HG03159 (cell line): ENCODE data around the gene ATRNL1.

ENCODE experiments used
- ATAC-seq: cut with Tn5 transposase; IDR thresholded peaks from one replicate; pipeline ENCODE4 v1.9.1; 2021; ENCODE audit warnings: mild to moderate bottlenecking, moderate library complexity; ENCODE audit not compliant: unreplicated experiment

ATRNL1 gene, protein sequence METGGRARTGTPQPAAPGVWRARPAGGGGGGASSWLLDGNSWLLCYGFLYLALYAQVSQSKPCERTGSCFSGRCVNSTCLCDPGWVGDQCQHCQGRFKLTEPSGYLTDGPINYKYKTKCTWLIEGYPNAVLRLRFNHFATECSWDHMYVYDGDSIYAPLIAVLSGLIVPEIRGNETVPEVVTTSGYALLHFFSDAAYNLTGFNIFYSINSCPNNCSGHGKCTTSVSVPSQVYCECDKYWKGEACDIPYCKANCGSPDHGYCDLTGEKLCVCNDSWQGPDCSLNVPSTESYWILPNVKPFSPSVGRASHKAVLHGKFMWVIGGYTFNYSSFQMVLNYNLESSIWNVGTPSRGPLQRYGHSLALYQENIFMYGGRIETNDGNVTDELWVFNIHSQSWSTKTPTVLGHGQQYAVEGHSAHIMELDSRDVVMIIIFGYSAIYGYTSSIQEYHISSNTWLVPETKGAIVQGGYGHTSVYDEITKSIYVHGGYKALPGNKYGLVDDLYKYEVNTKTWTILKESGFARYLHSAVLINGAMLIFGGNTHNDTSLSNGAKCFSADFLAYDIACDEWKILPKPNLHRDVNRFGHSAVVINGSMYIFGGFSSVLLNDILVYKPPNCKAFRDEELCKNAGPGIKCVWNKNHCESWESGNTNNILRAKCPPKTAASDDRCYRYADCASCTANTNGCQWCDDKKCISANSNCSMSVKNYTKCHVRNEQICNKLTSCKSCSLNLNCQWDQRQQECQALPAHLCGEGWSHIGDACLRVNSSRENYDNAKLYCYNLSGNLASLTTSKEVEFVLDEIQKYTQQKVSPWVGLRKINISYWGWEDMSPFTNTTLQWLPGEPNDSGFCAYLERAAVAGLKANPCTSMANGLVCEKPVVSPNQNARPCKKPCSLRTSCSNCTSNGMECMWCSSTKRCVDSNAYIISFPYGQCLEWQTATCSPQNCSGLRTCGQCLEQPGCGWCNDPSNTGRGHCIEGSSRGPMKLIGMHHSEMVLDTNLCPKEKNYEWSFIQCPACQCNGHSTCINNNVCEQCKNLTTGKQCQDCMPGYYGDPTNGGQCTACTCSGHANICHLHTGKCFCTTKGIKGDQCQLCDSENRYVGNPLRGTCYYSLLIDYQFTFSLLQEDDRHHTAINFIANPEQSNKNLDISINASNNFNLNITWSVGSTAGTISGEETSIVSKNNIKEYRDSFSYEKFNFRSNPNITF (N-terminal part only)

DNA sequence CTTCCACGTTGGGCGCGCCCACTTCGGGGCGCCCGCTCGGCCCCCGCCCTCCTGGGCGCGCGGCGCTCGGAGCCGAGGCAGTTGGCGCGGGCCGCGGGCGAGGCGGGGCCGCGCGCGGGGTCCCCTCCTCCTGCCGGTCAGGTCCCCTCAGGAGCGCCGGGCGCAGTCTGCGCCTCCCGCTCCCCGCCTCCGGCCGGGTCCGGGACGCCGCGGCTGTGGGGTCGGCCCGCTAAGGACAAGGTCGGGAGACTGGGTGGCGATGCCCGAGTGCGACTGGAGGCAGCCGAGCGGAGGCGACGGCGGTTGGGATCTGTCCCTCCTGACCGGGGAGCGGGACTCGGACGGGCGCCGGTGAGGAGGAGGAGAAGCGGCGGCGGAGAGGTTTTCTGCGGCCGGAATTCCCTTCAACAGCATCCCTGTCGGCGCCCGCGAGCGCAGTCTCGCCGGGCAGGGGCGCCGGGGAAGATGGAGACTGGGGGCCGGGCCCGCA lies at the start of gene ATRNL1:
Gene ATRNL1, plus strand, starts transcription at position 80 of the 490 bp plus-strand sequence. Its CDS starts 386 bp downstream, at position 466.
- peak; percentile 71 for ATAC-seq

DNA sequence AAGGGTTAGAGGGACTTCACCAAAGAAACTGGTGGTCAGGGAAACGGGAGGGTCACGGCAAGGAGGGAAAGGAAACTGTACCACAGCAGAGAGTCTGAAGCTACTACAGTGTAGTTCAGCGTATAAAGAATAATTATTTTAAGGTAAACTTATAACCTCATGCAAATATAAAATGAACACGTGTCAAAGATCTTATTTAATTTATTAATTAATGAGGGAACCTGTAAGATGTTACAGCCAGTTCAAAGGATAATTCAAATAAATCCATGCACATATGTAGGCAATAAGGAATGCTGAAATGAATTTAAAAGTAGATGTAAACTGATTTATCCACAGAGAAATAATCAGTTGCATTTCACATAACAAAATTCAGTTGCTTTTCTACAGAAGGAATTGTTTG lies 49.4 kb upstream of the ATRNL1 start:
- ATAC-seq = no peak

DNA sequence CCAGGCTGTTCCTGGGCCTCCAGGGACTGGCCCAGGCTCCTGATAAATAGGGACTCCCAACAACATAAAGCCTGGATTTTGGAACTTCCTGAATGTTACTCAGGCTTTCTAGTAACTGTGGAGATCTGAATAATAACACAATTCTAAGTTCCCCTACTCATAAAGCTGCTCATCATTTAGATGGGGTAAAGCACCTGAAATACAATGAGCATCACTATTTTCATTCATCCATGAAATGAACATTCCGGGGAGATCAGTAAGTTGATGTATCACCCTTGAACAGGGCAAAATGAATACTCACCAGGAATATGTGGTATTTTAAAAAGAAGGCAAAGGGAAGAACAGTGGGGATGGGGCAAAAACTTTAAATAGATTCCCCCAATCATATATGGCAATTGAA lies 48.3 kb upstream of the ATRNL1 start:
- no peak for ATAC-seq

DNA sequence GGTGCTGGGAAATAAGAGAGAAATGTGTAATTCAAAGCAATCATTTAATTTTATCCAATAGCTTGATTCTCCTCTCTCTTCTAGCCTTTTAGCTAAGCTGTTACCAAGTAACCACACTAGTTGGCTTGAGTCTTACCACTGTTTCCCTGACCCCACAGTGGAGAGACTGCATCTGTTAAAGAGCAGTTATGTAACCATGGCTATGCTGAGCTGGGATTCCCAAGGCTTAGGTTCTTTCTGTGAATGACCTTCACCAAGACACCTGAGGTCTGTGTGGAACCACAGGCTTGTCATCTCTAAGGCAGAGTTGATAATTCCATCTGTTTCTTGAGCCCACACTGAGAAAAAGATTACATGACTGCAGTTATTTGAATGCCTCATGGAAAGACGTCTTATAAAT lies 47.7 kb upstream of the ATRNL1 start:
- ATAC-seq = no peak

DNA sequence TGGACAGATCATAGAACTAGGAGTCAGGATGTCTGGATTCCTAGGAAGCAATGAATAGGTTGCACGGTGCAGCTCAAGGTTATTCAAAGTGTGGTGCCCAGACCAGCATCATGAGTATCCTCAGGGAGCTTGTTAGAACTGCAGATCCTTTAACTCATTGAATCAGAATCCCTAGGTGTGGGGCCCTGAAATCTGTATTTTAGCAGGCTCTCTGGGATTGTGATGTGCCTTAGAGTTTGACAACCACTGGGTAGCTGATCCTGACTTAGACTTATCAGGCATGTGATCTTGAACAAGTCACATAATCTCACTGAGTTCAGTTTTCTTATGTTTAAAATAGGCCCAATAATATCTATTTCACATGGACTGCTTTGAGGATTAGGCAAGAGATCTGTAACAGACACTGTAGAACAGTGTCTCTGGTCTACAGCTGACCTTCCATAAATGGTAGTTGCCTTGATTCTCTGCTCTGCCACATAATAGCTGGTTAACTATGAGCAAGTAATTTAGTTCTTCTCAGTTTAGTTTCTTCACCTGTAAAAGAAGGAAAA lies 46.4 kb upstream of the ATRNL1 start:
- ATAC-seq = no peak

DNA sequence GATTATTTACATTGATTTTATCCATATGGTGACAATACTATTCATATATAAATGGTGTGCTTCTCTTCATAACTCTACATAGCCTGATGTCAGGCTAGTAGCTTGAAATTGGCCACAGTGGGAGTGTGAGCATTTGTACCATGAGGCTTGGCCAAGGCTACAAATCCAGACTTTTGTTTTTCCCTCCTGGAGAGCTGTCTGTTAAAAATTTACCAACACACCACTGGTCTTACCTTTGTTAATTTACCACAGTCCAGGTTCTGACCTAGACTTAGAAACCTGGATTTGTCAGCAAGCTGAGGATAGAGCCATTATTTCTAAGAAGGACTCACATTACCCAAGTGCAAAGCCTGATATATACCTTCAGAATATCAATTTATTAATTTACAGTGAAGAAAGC lies 45.5 kb upstream of the ATRNL1 start:
- no peak for ATAC-seq

DNA sequence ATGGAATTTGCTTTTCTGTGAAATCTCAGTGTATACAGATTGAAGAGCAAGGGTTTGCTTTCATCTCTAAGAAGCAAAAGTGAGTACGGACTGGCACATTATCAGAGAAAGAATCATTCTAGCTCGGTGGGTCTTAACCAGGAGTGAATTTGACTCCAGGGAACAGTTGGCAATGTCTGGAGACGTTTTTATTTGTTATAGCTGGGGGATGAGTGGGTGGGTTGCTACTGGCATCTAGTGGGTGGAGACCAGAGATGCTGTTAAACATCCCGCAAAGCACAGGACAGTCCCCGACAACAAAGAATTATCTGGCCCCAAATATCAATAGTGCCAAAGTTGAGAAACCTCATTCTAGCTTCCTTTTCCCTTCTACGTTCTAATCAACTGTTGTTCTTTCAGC lies 43.8 kb upstream of the ATRNL1 start:
- no peak for ATAC-seq

DNA sequence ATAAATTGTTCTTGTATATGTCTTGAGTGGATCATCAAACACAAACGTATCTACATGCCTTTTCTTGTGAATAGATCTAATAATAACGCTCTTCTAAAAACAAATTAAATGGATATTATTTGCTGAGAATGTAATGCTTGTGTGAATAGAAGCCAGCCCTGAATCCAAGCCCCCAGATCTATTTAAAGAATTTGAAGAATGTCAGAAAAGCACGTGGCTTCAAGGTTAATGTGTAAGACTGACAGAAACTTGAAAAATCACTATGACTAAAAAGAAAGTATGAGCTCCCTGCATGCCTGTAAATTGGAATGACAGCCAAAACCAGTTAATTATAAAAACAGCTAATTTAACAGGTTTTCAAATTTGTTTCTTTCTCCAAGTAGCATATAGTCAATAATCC lies 43.2 kb upstream of the ATRNL1 start:
- ATAC-seq = no peak

DNA sequence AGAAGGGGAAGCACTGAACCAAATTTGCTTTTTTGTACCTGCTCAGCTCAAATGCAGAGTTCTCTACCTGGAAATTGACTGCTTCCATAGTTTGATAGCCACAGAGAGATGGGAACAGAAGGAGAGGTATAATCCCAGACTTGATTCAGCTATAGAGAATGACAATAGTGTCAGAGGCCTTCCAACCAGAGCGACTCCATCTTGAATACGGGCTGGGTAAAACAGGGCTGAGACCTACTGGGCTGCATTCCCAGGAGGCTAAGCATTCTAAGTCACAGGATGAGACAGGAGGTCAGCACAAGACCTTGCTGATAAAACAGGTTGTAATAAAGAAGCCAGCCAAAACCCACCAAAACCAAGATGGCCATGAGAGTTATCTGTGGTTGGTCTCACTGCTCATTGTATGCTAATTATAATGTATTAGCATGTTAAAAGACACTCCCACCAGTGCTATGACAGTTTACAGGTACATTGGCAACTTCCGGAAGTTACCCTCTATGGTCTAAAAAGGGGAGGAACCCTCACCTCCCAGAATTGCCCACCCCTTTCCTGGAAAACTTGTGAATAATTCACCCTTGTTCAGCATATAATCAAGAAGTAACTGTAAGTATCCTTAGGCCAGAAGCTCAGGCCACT lies 42.7 kb upstream of the ATRNL1 start:
- no peak for ATAC-seq

DNA sequence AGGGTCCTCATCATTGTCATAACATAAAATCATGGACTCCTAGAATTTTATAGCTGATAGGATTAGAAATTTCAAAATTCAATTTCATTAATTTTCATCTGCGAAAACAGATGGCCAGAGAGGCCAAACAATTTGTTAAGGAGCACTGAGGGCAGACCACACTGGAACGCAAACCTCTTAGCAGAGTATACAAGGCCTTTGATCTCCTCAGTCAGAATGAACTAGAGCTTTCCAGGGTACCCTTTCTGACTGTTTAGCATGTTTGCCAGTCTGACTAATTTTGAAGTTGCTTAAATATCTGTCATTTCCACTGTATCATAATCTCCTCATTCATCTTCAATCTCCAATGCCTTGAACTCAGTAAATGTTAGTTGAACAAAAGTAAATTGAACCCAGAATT lies 41.9 kb upstream of the ATRNL1 start:
- no peak for ATAC-seq

DNA sequence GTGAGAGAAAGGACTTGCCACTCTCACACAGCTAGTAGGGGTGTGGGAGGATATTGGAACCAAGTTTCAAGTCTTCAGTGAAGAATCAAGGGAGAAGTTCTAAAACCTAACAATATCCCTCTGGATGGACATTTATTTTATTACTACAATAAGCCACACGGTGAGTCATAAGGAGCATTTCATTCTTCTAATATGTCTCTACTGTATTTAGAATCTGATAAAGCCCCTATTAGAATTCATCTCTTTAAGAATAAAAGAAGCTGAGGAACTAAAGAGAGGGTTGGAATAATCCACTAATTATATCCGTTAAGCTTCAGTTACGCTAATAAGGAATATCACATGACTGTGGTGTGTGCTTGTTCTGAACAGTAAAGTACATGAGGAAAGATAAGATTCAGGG lies 40.9 kb upstream of the ATRNL1 start:
- ATAC-seq = no peak

DNA sequence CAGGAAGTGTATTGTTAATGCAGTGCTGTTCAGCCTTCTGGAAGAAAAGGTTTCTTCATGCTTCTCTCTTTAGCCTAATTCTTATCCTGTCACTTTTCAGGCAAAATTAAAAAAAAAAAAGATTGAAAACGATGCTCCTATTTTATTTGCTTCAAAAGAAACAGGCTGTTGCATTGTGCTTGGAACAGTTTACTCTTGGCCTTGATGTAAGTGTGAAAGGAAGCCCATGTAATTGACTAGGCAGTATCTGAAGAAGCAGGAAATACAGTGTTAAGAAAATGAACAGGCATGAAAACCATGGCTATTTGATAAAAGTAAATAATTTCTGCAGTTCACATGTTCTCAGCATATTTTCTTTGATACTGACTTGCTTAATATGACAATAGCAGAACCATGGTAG lies 40.4 kb upstream of the ATRNL1 start:
- ATAC-seq = no peak

DNA sequence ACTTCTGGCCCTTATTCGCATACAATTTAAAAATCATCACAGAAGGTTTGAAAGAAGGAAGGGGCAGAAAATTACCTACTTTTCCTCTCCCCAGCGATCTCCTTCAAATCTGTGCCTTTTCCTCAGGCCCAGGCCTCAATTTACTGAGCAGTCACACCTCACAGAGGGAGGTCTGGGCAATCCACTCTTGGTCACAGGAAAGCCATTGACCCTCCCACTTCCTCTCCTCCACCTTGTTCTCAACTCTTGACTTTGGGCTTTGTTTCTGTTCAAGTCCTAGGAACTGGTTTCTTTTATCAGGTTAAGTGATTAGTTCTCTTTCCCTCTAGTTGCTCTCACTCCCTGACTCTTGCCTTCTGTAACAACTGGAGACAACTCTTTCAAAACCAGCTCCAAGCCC lies 37.0 kb upstream of the ATRNL1 start:
- no peak for ATAC-seq

DNA sequence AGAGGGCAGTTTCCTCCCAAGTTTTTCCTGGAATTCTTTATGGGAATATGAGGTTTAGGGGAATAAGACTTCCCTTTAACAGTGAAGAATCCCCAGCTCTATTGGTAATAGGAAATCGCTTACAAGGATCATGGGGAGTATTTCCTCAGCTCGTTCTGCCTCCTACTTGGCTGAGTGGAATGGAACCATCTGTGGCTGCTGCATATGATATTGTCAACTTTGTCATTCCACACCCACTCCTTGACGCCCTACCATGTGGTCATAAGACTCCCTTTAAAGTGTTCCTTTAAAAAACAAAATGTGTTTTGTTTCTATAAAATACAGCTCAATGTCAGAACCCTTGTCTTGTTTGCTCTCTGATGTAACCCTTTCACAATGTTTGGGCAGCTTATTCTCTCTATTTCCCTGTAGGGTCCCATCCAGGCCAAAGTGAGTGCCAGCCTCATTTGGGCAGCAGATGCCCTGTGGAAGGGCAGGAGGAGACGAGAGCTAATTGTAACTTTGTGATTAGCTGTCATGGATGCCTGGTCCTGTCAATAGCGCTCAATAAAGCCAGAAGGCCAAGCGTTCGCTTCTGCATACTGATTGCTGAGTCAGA lies 33.8 kb upstream of the ATRNL1 start:
- ATAC-seq = no peak

DNA sequence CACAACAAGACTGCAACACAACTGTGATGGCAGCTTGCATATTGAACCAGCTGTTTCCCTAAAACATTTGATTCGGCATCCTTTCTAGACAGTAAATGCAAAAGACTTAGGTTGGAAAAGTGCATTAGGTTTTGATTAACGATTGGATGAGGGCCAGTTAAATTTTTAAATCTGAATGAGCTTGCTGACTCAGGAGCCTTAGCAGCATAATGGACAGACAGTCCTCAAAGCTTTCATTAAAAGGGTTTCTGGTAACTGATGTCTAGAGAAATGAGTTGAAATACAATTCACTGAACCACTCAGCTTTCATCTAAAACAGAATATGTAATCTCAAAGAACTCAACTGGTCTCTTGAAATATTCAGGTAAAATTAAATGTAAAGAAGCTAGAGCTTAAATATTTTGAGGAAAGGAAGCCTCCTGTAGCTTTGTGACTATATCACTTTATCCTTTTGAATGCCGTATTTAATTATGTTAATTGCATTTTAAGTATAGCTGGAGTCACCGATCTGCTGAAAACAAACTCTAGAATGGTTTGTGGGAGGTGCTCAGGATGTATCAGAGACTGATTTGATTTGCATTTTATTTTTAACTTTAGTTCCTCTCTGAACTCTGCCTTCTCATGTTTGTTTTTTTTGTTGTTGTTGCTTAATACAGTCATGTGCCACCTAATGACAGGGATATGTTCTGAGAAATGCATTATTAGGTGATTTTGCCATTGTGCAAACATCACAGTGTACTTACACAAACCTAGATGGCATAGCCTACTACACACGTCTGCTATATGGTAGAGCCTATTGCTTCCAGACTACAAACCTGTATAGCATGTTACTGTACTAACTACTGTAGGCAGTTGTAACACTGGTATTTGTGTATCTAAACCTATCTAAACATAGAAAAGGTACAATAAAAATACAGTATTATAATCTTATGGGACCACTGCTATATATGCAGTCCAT lies 29.2 kb upstream of the ATRNL1 start:
- no peak for ATAC-seq

DNA sequence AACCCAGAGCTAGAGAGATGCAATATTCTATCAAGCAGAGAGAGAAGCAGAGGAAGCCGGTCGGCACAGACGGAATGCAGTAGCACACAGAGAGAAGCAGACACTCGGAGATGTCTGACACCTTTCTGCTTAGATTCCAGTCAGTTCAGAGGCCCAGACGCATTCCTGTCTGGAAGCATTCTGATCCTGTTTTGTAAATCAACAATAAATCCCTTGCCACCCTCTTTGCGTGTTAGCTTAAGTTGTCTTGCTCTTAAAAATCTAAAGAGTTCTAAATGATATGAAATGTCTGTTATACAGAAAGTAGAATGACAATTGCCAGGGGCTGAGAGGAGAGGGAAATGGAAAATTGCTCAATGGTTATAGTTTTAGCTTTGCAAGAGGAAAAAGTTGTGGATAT lies 27.4 kb upstream of the ATRNL1 start:
- ATAC-seq = no peak

DNA sequence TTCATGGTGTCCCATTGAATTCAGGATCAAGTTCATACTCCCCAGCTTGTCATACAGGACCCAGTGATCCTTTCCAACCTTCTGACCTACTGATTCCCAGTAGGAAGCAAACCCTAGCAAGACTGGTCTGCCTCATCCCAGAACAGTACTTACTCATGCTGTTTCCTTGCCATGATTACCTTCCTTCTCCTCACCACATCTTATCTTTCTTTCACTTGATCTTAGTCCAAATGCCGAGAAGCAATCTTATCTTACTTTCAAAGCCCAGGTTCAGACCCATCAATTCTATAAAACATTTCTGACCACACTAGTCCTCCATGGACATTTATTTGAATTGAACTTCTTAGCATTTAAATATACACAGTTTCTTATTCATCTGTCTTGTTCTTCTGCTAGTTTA lies 26.6 kb upstream of the ATRNL1 start:
- no peak for ATAC-seq

DNA sequence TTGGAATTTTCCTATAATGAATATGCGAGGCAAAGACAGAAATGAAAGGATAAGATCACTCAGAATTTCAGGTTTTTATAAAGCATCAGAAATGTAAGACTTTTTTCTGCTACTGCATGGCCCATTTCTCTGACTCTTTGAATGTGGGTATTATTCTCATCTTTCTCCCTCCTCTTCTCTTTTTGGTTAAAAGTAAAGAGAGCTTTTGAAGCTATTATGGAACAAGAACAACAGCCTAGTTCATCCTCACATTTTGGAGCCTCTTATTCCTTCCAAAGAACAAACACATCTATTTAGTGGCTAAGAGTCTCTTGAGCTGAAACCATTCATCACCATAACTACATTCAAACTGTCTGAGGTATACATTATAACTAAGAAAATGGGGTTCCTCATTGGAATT lies 19.4 kb upstream of the ATRNL1 start:
- no peak for ATAC-seq

DNA sequence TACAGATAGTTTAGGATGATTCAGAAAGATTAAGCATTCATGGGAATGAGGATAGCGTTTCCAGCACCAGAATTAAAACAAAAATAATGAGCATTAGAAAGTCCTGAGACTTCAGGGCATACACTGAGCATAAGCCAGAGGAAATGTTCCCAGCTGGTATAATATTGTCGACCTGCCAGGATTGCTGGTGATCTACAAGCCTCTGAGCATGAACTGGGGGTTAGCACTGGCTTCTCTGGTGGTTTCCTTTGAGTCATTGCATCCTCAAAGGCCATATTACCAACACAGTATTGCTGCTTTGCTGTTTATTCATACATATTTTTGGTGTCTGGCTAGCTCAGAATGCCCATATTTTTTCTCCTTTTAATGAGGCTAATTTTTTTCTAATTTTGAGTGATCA lies 10.7 kb upstream of the ATRNL1 start:
- ATAC-seq = no peak
